HG03442 (cell line): ENCODE measurements around the gene FBP1.
"Not testable (repeated sequence)": the region's sequence is repeated elsewhere in the genome, so short reads cannot be mapped to it uniquely, and the experiment has no call there.

Source experiments
- ATAC-seq: cut with Tn5 transposase; IDR thresholded peaks from one replicate; pipeline ENCODE4 v1.9.1; 2021; ENCODE audit warnings: mild to moderate bottlenecking, moderate library complexity; ENCODE audit not compliant: unreplicated experiment

Gene FBP1

DNA sequence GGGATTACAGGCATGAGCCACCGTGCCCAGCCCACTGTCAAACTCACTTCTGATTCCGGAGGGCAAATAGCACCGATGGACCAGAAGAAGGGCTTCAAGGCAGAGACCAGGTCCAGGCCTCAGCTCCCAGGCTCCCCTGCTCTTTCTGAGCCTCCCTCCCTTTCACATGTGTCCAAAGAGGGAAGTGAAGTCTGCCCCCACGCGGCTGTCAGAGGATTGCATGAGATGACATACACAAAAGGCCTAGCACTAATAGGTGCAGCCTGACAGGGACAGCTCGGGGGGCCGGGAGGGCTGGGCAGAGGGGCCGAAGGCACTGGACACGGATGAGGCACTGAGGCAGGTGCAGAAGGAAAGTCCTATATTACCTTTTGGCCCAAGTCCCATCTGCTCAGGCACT lies 16.1 kb downstream of the FBP1 start:
- no peak for ATAC-seq

DNA sequence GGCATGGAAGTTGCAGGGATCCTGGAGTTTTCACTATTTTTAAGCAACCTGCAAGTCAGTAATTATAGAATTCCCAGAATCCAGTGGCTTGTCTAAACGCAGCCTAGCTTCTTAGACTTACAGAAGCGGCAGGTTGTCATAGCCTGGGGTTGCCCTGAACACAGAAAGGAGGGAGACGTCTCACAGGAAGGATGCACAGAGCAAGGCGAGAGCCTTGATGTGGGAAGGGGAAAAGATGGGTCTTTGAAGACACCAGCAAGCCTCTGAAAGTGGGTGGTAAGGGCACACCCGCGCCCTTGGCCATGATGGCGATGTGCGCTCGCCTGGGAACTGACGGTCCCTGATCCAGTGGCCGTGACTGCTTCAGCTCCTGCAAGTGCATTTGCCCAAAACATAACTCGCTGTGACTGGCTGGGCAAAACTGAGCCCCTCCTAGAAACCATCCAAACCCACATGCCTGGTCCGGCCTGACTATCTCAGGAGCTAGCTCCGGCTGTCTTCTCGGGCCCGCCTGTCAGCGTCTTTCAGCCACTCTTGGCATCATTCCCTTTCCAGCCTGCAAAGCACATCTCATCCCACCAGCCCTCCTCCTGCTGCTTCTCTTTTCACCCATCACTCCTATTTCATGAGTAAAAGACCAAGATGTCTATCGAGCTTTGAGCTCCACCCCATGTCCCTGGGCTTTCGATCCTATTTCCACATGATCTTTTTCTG lies 17.1 kb downstream of the FBP1 start:
- ATAC-seq: no peak

- no peak for ATAC-seq
Measured at GRCh38 chr9:94619026-94619425, 20.3 kb downstream of the FBP1 start.

GRCh38 chr9:94613003-94613402 lies 26.3 kb downstream of the FBP1 start:
- no peak for ATAC-seq

GRCh38 chr9:94612071-94612470 lies 27.2 kb downstream of the FBP1 start:
- ATAC-seq: no peak

- no peak for ATAC-seq
Measured at GRCh38 chr9:94611638-94612068, 27.7 kb downstream of the FBP1 start.

GRCh38 chr9:94610181-94610606 lies 29.1 kb downstream of the FBP1 start:
- ATAC-seq: no peak

DNA sequence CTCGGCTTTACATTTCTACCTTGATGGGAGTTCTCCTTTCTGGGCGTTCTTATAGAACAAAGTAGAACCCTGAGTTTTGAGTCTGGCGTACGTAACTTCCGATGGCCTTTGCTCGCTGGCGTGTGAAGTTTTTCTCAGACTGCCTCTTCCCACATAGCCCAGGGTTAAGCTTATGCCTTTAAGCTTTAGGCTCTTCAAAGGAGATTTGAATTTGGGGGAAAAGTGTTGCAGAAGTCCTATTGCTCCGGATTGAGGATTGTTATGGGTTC lies 32.0 kb downstream of the FBP1 start:
- ATAC-seq: no peak

DNA sequence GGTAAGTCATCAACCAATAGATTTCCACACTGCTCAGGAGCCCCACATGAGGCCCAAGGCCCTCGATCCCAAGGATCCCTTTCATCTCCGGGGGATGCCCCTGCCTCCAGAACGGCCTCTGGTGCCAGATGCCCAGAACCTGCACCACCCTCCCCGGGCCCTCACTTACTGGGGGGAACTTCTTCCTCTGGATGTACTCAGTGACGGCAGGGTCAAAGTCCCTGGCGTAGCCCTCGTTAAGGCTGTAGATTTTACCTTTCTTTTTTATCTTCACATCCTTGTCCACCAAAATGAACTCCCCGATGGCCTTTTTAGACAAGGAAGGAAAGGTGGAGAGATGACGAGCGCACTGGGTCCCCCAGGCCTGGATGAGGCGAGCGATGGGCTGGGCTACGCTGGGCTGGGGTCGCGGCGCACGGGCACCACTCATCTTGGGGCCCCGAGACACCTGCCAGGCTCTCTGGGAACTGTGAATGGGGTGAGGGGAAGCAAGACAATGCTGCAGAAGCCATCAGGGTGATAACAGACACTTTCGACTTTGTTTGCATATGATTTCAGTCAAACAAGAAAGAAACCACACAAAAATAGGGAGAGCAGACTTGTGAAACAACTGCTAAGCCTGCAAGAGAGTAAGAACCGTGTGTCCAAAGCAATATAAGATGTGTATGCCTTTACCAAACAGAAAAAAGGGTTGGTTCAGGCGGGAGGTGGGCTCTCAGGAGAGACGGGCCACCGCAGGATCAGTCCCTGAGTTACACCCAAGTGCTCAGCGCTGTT lies 32.5 kb downstream of the FBP1 start:
- ATAC-seq: no peak

GRCh38 chr9:94603259-94604160 lies 35.8 kb downstream of the FBP1 start:
- no peak for ATAC-seq

GRCh38 chr9:94602666-94603065 lies 36.7 kb downstream of the FBP1 start:
- ATAC-seq: no peak

DNA sequence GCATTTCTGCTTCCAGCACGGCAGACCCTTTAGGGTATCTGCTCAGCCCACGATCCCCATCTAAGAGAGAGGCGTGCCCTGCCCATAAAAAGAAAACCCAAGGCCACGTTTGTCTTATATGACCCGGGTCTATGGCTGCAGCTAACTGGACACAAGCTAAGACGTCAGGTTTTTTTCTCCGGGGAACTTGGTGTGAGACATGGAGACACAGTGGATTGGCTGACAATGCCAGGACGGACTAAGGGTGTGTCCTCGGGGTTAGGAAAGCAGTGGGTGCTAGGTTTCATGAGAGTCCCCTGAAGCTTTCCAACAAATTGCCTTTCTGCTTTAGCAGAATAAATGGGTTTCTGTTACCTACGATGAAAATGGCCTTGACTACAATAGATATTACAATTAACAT lies 38.6 kb downstream of the FBP1 start:
- ATAC-seq: no peak

GRCh38 chr9:94600258-94600657 lies 39.1 kb downstream of the FBP1 start:
- no peak for ATAC-seq

DNA sequence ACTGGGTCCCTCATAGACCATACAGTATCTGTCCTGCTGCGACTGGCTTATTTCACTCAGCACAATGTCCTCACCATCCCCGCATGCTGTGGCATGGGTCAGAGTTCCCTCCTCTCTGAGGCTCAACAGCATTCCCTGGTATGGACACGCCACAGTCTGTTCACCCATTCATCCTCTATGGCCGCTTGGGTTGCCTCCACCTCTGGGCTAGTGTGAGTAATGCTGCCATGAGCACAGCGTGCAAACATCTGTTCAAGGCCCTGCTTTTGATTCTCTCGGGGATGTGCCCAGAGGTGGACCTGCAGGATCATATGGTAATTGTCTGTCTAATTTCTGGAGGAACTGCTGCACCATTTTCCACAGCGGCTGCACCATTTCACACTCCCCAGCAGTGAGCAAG lies 40.2 kb downstream of the FBP1 start:
- ATAC-seq: no peak

GRCh38 chr9:94593459-94594345 lies 45.6 kb downstream of the FBP1 start, which contains the start of gene FBP2:
FBP2 (minus strand) TSS chr9:94593824; CDS start chr9:94593726, 98 bp downstream.
- no peak for ATAC-seq

GRCh38 chr9:94592683-94593082 lies 46.6 kb downstream of the FBP1 start:
- ATAC-seq: not testable (repeated sequence)

DNA sequence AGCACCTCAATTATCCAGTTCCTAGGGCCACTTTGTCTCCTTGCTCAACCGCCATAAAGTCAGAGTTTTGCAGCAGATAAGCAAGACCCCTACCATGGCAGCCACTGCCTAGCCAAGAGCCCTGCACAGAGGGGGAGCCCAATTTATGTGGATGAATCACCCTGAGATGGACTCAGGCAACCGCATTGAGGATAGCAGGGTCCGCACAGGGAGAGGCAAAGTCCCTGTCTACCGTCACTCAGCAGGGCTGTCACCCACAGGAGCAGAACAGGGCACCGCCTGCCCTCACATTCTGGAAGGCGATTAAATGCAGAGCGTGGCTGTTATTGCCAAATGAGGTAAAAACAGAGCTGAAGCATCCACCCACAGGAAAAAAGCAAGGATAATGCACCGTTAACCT lies 47.4 kb downstream of the FBP1 start:
- no peak for ATAC-seq

DNA sequence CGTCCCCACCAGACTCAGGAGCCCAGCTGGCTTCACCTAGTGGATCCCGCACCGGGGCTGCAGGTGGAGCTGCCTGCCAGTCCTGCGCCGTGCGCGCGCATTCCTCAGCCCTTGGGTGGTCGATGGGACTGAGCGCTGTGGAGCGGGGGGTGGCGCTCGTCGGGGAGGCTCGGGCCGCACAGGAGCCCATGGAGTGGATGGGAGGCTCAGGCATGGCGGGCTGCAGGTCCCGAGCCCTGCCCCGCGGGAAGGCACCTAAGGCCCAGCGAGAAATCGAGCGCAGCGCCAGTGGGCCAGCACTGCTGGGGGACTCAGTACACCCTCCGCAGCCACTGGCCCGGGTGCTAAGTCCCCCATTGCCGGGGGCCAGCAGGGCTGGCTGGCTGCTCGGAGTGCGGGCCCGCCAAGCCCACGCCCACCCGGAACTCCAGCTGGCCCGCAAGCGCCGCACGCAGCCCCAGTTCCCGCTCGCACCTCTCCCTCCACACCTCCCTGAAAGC lies 48.2 kb downstream of the FBP1 start:
- ATAC-seq: not testable (repeated sequence)

GRCh38 chr9:94588681-94589080 lies 50.6 kb downstream of the FBP1 start:
- no peak for ATAC-seq

DNA sequence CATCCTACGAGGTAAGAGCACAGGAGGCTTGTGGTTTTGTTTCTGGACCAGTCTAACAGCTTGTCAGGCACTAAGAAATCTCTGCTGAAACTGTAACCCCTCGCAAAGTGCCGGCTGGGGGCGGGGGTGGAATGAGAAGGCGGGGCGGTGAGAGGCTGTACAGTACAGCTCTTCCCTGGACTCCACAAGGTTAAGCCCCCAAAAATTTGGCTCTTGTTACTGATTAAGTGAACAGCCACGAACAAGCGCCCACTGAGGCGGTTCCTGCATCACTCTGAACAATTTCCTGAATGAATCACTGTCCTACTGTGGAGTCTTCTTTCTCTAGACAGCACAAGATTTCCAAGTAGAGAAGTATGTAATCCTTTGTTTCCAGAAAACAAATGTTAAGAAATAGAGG lies 52.5 kb downstream of the FBP1 start:
- ATAC-seq: no peak
